ENCODE data around the gene UGGT2. TPM values are rescaled to one million over a fixed set of nuclear protein-coding genes. Genes with fewer than 3 reads are reported as not detected.
"Not testable (repeated sequence)": the region's sequence is repeated elsewhere in the genome, so short reads cannot be mapped to it uniquely, and the experiment has no call there.

The UGGT2 gene
- total RNA-seq, 1 donor from 2014 or later, result 26.0 TPM

- Histone ChIP-seq H3K27me3 (no peaks in the 10 kb centered on the region), H3K27ac (no peak overlapping the region), H3K4me1 (no peaks in the 10 kb centered on the region), H3K4me3 (no peak overlapping the region), H3K9me3 (no peaks in the 10 kb centered on the region), H3K36me3 (no peaks in the 10 kb centered on the region)
- TF ChIP-seq CTCF (IDR thresholded peaks at IDR 0.05), result no peak
- no peak for DNase-seq (ENCODE audit: low spot score in 2 of 2)
- intact Hi-C loops (cut with DNase I), result no loop called here
Observed at GRCh38 chr13:96065849-96066248, 12.6 kb upstream of the UGGT2 start.

- H3K27me3 ChIP-seq, result no peaks in the 10 kb centered on the region
- no peak for TF ChIP-seq CTCF (IDR thresholded peaks at IDR 0.05)
- intact Hi-C loops (cut with DNase I), result loop anchor here (2.0 to 10.0 kb wide), 6 partner anchors 375 to 1925 kb away; partner anchors contain the start of genes DNAJC3 and MBNL2
Observed at GRCh38 chr13:96052656-96053002, 572 bp downstream of the UGGT2 start.

GRCh38 chr13:96051946-96052345, 1.3 kb downstream of the UGGT2 start:
- H3K4me3 ChIP-seq, result peak overlapping the region in 1 of 2 donors; percentile 89
- H3K9me3 ChIP-seq; H3K36me3 ChIP-seq; H3K27me3 ChIP-seq; DNase-seq (ENCODE audit: low spot score in 2 of 2); H3K4me1 ChIP-seq: not testable (repeated sequence)
- intact Hi-C loops (cut with DNase I), result loop anchor here (2.0 to 10.0 kb wide), 6 partner anchors 375 to 1925 kb away; partner anchors contain the start of genes DNAJC3 and MBNL2
- peak overlapping the region; percentile 81 to 94 for H3K27ac ChIP-seq

More at GRCh38 chr13:96052656-96053002, 572 bp downstream of the UGGT2 start:
- H3K4me1 ChIP-seq, result no peaks in the 10 kb centered on the region
- no peaks in the 10 kb centered on the region for H3K9me3 ChIP-seq
- H3K27ac ChIP-seq, result peak overlapping the region; percentile 81 to 94
- H3K4me3 ChIP-seq, result peak overlapping the region; percentile 73 to 89
- H3K36me3 ChIP-seq, result no peaks in the 10 kb centered on the region
- DNase-seq (ENCODE audit: low spot score in 2 of 2), result no peak

- intact Hi-C loops (cut with DNase I), result loop anchor here (5.0 to 10.0 kb wide), 4 partner anchors 374 to 1926 kb away; partner anchors contain the start of genes DNAJC3 and MBNL2
- H3K9me3 ChIP-seq; H3K4me1 ChIP-seq; H3K27ac ChIP-seq; H3K36me3 ChIP-seq; DNase-seq (ENCODE audit: low spot score in 2 of 2); H3K4me3 ChIP-seq; H3K27me3 ChIP-seq: not testable (repeated sequence)
Observed at GRCh38 chr13:96051491-96051890, 1.7 kb downstream of the UGGT2 start.

GRCh38 chr13:96050955-96051354, 2.2 kb downstream of the UGGT2 start:
- H3K4me1 ChIP-seq; H3K27me3 ChIP-seq; H3K36me3 ChIP-seq; H3K27ac ChIP-seq; H3K9me3 ChIP-seq; DNase-seq (ENCODE audit: low spot score in 2 of 2); H3K4me3 ChIP-seq: not testable (repeated sequence)
- intact Hi-C loops (cut with DNase I), result loop anchor here (5.0 to 10.0 kb wide), 4 partner anchors 374 to 1926 kb away; partner anchors contain the start of genes DNAJC3 and MBNL2

- peaks cover 0 to 12% of the 10 kb centered on the region in 2 donors for H3K9me3 ChIP-seq
- DNase-seq (ENCODE audit: low spot score in 2 of 2); intact Hi-C loops (cut with DNase I): not testable (repeated sequence)
Observed at GRCh38 chr13:96046449-96047126, 6.6 kb downstream of the UGGT2 start.

GRCh38 chr13:96044238-96044637, 9.0 kb downstream of the UGGT2 start:
- no peak overlapping the region for H3K27ac ChIP-seq
- no peak for TF ChIP-seq CTCF (IDR thresholded peaks at IDR 0.05)
- no peaks in the 10 kb centered on the region for H3K27me3 ChIP-seq
- no peaks in the 10 kb centered on the region for H3K36me3 ChIP-seq
- H3K4me3 ChIP-seq, result no peak overlapping the region
- no peaks in the 10 kb centered on the region for H3K4me1 ChIP-seq
- H3K9me3 ChIP-seq, result peaks cover 0 to 12% of the 10 kb centered on the region in 2 donors
- no peak for DNase-seq (ENCODE audit: low spot score in 2 of 2)
- intact Hi-C loops (cut with DNase I), result no loop called here

More at GRCh38 chr13:96046449-96047126, 6.6 kb downstream of the UGGT2 start:
- H3K36me3 ChIP-seq, H3K27ac ChIP-seq, H3K4me1 ChIP-seq, H3K4me3 ChIP-seq, H3K27me3 ChIP-seq: not testable (repeated sequence)

All from ascending aorta (tissue), 2 donors.